GM18858 (cell line): ENCODE data around the gene PACRG.
"Not testable (repeated sequence)": the region's sequence is repeated elsewhere in the genome, so short reads cannot be mapped to it uniquely, and the experiment has no call there.

Experiments
- ATAC-seq: cut with Tn5 transposase; IDR thresholded peaks from one replicate; pipeline ENCODE4 v1.9.1; 2021; ENCODE audit not compliant: unreplicated experiment

PACRG gene

DNA sequence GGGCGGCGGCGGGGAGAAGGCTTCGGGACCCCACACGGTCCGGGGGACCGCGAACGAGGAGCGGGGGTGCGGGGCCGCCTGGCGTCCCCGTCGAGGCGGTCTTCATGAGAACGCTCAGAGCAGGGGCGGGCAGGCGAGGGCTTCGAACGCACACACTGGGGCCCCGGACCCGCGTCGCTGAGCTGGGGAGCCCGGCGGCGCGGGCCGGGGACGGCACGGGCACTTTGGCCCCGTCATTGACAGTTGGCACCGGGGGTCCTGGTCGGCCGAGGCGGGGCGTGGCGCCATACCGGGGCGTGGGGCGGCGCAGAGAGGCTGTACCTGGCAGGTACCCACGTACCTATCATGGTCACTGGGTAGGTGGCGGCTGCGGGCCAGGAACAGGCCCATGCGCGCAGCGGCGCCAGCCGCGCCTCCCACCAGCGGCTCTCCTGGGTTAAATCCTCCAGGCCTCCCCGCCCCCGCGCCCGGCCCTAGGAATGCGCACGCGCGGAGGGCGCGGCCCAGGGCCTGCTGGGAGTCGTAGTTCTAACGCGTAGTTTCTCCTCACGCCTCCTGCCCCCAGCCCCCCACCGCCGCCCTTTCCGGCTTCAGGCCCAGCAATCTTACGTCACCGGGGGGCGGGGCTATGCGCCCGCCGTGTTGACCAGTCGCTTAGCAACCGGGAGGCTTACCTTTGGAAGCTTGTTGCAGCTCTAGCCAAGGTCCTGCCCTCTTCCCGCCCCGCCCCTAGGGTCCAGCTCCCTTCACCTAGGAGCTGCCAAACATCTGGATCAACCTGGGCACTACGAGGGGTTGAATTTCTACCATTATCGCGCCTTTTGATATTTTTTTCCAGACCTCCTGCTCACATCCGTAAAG, at the start of gene PACRG, which contains the start of gene PRKN:
PACRG (plus strand) TSS at position 653 of the 861 bp plus-strand sequence.
PRKN (minus strand) TSS at position 445 of the 861 bp plus-strand sequence.
- ATAC-seq = peak; percentile 92

- not testable (repeated sequence) for ATAC-seq
Observed at GRCh38 chr6:162678896-162679295, 48.9 kb upstream of the PACRG start.

- no peak for ATAC-seq
Observed at GRCh38 chr6:162679681-162680080, 48.1 kb upstream of the PACRG start.

- ATAC-seq = no peak
Observed at GRCh38 chr6:162680367-162680766, 47.4 kb upstream of the PACRG start.

GRCh38 chr6:162680871-162681270, 46.9 kb upstream of the PACRG start:
- ATAC-seq = no peak

DNA sequence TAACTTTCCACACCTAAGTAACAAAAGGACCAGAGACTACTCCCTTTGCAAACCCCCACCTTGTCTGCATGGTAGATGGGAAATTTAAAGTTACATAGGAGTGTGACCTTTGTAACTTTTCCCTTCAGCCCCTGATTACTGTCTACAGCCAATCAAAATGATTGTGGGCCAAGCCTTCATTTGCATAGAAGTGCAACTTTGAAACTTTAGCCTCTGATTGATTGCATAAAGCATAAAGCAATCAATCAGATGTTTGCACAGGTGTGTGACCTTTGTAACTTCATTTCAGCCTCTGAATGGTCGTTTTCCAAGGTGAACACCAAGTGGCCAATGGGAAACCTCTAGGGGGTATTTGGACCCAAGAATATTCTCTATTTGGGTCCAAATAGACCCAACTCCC, 46.3 kb upstream of the PACRG start:
- no peak for ATAC-seq

- no peak for ATAC-seq
Observed at GRCh38 chr6:162683135-162683534, 44.6 kb upstream of the PACRG start.

DNA sequence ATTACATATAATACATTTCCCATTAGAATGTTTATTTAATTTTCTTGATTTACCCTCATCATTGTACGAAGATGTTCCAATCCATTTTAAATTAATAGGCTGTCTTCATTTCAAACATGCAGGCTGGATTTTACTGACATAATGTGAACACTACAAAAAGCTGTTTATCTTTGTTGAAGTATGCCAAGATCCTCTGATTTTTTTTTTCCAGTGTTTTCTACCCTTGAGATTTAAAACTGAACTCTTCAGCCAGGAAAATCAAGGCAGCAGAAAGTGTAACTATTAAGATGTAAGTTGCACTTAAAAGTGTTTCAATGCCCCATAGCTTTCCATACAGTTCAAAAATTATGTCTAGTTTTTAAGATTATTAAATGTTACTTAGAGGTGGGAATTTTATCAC, 43.7 kb upstream of the PACRG start:
- ATAC-seq = no peak

DNA sequence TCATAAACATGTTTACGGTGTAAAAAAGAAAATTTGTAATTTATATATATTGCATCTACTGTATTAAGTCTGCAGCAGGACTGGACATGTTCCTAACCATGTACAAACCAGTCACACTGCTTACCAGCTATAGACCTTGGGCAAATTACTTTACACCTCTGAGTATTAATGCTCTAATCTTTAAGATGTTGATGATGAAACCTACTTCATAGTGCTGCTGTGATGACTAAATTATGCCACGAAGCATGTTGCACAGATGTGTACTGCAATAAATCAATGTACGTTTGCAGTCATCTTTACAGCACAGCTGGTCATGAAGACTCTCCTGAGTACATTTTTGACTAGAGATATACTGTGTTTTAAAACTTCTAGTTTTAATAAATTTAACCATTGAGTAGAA, 42.8 kb upstream of the PACRG start:
- no peak for ATAC-seq

DNA sequence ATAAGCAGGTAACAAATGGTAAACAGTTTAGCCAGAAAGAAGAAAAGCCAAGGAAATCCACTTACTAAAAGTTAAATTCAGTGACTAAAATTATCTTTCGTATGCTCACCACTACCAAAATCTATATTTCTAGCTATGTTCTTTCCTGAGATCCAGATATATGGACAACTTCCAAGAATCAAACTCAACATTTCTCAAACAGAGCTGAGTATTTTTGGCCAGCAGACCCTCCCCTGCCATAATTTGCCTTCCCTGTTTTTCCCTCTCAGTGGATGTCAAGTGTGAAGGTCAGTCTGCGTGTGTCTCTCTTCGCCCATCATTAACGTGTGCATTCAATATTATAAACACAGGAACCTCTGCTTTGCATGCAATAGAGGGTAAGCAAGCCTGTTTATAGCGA, 42.2 kb upstream of the PACRG start:
- no peak for ATAC-seq

DNA sequence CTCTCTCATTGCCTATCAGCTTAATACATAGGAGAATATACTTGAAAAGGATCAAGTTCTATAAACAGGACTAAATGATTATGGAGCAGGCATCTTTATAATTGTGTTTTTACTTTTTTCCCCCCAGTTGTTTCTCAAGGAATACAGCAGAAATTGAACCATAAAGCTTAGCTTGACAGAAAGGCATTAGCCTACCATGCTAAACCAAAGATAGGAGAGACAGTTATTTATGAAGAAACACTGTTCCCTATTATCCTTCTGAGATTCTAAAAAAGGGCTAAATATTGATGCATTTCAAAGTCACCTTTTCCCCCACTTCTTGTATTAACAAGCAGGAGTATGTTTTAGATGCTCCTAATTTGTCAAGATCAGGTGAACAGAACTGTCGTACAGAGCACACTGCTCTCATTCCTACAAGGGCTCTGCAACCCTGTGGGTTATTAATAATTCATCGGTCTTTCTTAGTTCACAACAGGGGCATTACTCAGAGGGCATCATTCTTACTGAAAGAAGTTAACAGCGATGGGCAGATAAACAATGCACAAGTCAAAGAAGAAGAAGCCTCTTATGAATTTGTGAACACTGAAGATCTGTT, 38.9 kb upstream of the PACRG start:
- ATAC-seq = no peak

- no peak for ATAC-seq
Observed at GRCh38 chr6:162690158-162690557, 37.6 kb upstream of the PACRG start.

GRCh38 chr6:162697872-162698403, 29.8 kb upstream of the PACRG start:
- no peak for ATAC-seq

GRCh38 chr6:162698440-162698839, 29.3 kb upstream of the PACRG start:
- ATAC-seq = no peak

DNA sequence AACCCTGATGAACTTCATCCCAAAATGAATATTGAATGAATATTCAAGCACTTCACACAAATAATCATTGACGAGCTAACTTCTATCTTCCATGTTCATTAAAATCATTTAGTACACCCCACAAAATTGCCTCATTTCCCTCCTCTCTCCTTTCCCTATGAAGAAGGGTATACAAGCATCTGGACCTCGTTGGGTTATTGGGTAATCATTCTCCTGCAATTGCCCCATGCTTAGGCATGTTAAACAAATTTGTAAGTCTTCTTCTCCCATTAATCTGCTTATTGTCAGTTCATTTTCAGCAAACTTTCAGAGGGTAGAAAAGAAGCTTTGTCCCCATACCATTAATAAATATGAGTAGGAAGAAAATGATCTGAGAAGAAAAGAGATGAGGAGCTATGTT, 27.8 kb upstream of the PACRG start:
- ATAC-seq = no peak

- no peak for ATAC-seq
Observed at GRCh38 chr6:162700966-162701365, 26.8 kb upstream of the PACRG start.

DNA sequence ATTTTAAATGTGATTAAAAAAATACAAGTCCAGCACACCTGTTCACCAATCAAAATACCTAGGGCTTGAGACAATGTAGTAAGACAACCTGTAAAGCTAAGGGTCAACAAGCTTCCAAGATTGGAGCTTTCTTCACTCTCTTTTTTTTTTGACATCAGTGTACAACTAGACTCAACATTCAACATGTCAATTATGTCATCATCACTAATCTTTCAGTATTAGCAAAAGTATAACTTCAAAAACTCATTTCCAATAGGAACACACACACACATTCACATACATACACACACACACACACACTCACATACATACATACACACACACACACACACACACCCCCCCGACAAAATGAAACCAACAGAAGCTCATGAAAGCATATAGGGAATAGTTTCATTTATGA, 26.2 kb upstream of the PACRG start:
- no peak for ATAC-seq

DNA sequence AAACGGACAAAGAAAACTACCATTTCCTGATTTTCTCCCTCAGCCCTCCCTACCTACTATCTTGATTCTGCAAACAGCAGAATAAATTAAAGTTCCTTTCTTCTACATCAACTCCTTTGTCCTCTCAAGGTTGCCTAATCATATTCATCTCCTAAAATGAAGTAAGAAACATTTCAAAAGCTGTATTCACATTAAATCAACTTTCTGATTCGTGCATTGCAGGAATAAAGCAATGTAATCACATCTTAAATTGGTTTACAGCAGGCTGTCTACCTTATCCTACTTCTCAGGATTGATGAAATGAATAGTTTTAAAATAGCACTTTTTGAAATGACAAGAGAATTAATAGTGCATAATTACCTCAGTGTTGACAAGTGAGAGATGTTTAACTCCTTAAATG, 25.3 kb upstream of the PACRG start:
- ATAC-seq = no peak

DNA sequence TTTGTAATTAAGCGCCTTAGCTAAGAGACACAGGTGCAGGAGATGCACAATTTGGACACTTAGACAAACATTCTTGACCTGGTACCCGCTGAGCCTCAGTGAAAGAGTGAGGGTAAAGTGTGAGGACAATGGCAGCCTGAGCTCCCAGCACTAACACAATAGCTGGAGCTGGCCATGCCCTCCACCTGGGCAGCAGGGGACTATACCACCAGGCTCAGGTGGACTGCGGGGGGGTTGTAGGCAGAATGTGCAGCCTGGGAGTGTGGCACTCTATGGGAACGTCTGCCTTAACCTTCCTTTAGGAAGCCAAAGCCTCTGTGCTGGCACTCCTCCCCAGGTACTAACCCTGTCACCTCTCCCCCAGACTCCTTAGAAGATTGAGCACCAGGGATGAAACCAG, 23.8 kb upstream of the PACRG start:
- no peak for ATAC-seq

GRCh38 chr6:162705736-162706135, 22.0 kb upstream of the PACRG start:
- ATAC-seq = no peak

GRCh38 chr6:162706232-162706631, 21.5 kb upstream of the PACRG start:
- ATAC-seq = no peak

GRCh38 chr6:162708971-162709370, 18.8 kb upstream of the PACRG start:
- ATAC-seq = no peak
